Forelimb muscle (tissue), 1 donor: ENCODE data around the gene KCNK4. TPM values are rescaled to one million over a fixed set of nuclear protein-coding genes. Genes with fewer than 3 reads are reported as not detected.

ENCODE experiments used
- DNase-seq: peaks from one replicate; pipeline ENCODE4 v3.0.0-alpha.2; 2013; ENCODE audit warnings: low read depth
- polyA plus RNA-seq: library from polyadenylated mRNA; unstranded; fragments of 120-200 nt; gene quantifications from one replicate; pipeline ENCODE4 v1.2.1, GENCODE V29; 2013; ENCODE audit not compliant: insufficient read length

KCNK4 gene
- polyA plus RNA-seq, 1 donor = not detected

GRCh38 chr11:64290352-64291261 is 495 bp upstream of the KCNK4 start:
- no peak for DNase-seq

GRCh38 chr11:64291752-64292459 is 804 bp downstream of the KCNK4 start:
- DNase-seq = no peak

GRCh38 chr11:64292460-64293254 is 1.6 kb downstream of the KCNK4 start:
- DNase-seq = no peak

DNA sequence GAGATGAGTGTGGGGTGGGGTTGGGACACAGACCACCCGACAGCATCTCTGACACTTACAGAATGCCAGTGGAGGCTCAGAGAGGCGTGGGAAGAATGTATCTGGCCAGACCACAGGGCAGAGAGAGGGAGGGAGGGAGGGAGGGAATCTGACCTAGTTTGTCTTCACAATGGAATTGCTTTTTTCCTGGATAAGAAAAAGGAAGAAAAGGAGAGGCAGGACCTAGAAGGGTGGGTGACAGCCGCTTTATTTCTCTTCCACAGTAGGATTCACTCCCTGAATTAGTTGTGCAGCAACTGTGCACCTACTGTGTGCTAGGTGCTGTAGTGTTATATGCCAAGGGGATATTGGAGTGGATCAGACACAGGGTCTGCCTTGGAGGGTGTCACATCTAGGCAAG is 3.7 kb downstream of the KCNK4 start:
- DNase-seq = no peak

- DNase-seq = no peak
These were observed 4.7 kb downstream of the KCNK4 start for GRCh38 chr11:64295760-64296159.

GRCh38 chr11:64296236-64296635 is 5.1 kb downstream of the KCNK4 start:
- DNase-seq = no peak

- DNase-seq = no peak
These were observed 6.0 kb downstream of the KCNK4 start for GRCh38 chr11:64296830-64297698.

DNA sequence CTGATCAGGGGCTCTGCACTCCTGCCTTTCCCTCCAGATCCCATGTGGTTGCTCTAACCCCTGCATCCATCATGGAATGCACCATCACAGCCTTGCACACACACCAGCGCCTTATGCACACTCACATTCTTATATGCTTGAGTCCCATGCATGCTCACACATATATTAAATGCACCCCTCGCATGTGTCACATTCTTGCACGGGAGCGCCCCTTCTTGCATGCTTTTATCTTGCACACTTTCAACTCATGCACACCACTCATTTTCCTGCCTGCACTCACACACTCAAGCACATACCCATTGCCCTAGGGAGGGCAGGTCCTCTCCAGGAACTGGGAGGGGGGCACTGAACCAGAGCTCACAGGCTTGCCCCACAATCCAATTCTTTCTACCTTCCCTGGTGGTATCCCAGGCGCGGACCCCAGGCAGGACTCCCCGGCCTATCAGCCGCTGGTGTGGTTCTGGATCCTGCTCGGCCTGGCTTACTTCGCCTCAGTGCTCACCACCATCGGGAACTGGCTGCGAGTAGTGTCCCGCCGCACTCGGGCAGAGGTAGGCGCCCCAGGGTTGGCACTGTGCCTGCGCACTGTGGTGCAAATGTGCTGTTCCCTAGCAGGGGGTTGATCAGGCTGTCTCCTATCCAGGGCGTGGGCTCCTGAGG is 6.7 kb downstream of the KCNK4 start:
- DNase-seq = no peak

GRCh38 chr11:64298966-64299846 is 8.1 kb downstream of the KCNK4 start:
- DNase-seq = no peak

DNA sequence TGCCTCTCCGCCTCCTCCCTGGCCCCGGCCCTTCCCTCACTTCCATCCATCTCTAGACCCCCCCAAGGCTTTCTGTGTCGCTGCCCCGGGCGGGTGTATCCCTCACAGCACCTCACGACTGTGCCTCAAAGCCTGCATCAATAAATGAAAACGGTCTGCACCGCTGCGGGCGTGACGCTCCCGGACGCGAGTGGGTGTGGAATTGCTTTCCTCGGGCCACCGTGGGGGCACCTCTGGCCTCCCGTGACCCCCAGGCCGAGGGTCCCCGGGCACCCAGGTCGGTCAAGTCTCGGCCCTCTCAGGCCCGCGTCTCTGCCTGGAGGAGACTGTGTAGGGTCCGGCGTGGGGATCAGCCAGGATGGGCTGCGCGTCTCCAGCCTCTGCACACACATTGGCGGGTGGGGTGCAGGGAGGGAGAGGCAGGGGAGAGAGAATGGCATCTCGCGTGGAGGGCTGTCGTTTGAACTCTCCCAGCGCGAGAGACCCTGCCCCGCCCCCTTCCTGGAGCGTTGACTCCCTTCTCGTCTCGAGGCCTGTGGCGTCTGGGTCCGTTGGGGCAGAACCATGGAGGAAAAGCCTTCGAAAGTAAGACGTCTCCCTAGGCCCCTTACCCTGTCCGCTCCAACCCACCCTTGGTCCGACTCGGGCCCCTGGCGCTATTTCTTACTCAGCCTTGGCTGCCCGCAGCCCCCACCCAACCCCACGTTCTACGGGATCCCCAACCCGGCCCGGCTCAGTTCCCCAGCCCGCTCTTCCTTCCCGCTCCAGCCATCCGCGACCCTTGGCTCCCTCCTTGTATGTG is 8.9 kb downstream of the KCNK4 start, which contains the start of gene CATSPERZ:
Gene CATSPERZ (plus strand): TSS at position 512 of the 802 bp plus-strand sequence. CDS start 53 bp downstream, at position 565.
- no peak for DNase-seq

GRCh38 chr11:64303109-64304031 is 12.3 kb downstream of the KCNK4 start:
- DNase-seq = no peak

DNA sequence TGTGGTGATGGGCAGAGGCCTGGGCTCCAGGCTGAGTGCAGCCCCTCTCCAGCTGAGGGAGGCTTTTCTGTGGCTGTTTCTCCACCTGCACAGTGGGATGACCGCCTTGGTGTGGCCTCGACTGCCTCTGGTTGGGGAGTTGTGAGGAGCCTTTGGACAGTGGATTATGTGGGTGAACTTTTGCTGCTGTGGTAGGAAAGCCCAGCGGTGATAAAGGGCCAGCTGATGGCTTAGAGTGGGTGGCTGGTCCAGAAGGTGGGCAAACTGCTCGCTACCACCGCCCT is 12.9 kb downstream of the KCNK4 start:
- no peak for DNase-seq

- DNase-seq = no peak
These were observed 13.4 kb downstream of the KCNK4 start for GRCh38 chr11:64304316-64305072.

DNA sequence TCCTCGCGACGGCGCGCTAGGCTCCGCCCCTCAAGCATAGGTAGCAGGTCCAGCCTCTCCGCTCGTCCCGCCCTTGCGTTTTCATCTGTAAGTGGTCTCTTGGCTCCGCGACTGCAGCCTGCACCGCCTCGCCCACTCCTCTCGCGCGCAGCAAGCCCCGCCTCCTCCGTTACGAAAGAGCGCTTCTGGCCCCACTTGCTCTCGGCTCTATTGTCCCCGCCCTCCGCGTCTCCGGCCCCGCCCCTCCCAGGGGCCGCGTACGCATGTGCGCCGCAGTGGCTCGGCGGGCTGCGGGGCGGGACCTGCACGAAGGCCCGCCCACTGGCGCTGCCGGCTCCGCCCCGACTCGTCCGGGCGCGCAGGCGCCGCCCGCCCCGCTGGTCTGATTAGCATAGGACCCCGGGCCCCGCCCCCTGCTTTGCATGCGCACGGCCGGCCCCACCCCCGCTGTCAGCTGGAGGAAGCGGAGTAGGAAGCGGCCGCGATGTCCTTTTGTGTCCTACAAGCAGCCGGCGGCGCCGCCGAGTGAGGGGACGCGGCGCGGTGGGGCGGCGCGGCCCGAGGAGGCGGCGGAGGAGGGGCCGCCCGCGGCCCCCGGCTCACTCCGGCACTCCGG is 14.1 kb downstream of the KCNK4 start, which contains the start of gene ESRRA:
Gene ESRRA (plus strand): TSS at position 450 of the 616 bp plus-strand sequence. CDS start 1,656 bp downstream, outside the sequence.
- DNase-seq = peak; percentile 92

- DNase-seq = no peak
These were observed 14.8 kb downstream of the KCNK4 start for GRCh38 chr11:64305691-64306562.

- no peak for DNase-seq
These were observed 15.4 kb downstream of the KCNK4 start for GRCh38 chr11:64306563-64306875.
